ENCODE measurements around the gene AHRR. TPM values are rescaled to one million over a fixed set of nuclear protein-coding genes. Genes with fewer than 3 reads are reported as not detected.

AHRR gene
- total RNA-seq, 1 experiment from 2014 or later: 2.2 TPM

GRCh38 chr5:307306-307705 lies 14.2 kb upstream of the AHRR start:
- Mint-ChIP-seq H3K27ac (peak overlapping the region in 2 of 3 experiments; percentile 58 to 76; a peak in 2 of 7 replicates), H3K36me3 (ENCODE audit: insufficient read depth in 1 of 3, low read depth in 3 of 3) (peaks cover 2 to 31% (median 19%) of the 10 kb centered on the region in 3 experiments; a peak in 6 of 7 replicates), H3K9me3 (no peaks in the 10 kb centered on the region), H3K4me1 (peaks cover 11 to 24% of the 10 kb centered on the region in 2 experiments), H3K27me3 (ENCODE audit: low read depth) (no peaks in the 10 kb centered on the region), H3K4me3 (no peak overlapping the region)
- H3K4me1 ChIP-seq (ENCODE audit: insufficient read depth, low read length): no peaks in the 10 kb centered on the region
- H3K27ac ChIP-seq (ENCODE audit: insufficient read length, low read depth, low read length): no peak overlapping the region
- H2BK12ac ChIP-seq (ENCODE audit: insufficient read length, low read depth, low read length): no peak overlapping the region
- H3K79me2 ChIP-seq (ENCODE audit: insufficient read depth, low read length): no peaks in the 10 kb centered on the region; the same call in 1 of the 2 replicates
- no peak for TF ChIP-seq CTCF (conservative IDR thresholded peaks at IDR 0.05)
- H3K79me1 ChIP-seq (ENCODE audit: insufficient read depth, low read depth, low read length, poor library complexity, severe bottlenecking): no peaks in the 10 kb centered on the region
- no peak overlapping the region for H2BK5ac ChIP-seq (ENCODE audit: insufficient read length, low read length)
- no peak overlapping the region for H3K4ac ChIP-seq (ENCODE audit: low read depth, low read length)
- no peak overlapping the region for H4K5ac ChIP-seq (ENCODE audit: insufficient read length, low read depth, low read length)
- H3K18ac ChIP-seq (ENCODE audit: insufficient read length, low read depth, low read length): no peak overlapping the region
- H4K8ac ChIP-seq (replicated peaks; ENCODE audit: insufficient read length, low read depth, low read length): no peak overlapping the region
- H2AFZ ChIP-seq (ENCODE audit: low read length): no peak overlapping the region
- no peak overlapping the region for H4K91ac ChIP-seq (ENCODE audit: insufficient read length, low read depth, low read length)
- H3K4me2 ChIP-seq (ENCODE audit: insufficient read depth, insufficient read length, low read length): no peak overlapping the region
- no peak overlapping the region for H2BK20ac ChIP-seq (ENCODE audit: low read depth, low read length, poor library complexity, severe bottlenecking)
- H3K9ac ChIP-seq (ENCODE audit: extremely low read depth, insufficient read length, low read length): no peak overlapping the region
- H3K23me2 ChIP-seq (ENCODE audit: insufficient read length, low read depth, low read length, poor library complexity, severe bottlenecking): no peaks in the 10 kb centered on the region
- no peak for DNase-seq
- no peak overlapping the region for H2BK15ac ChIP-seq (ENCODE audit: low read depth, low read length)
- no peak overlapping the region for H3T11ph ChIP-seq (ENCODE audit: low read length)
- H2AK5ac ChIP-seq (ENCODE audit: insufficient read length, low read length): no peak overlapping the region
- no peaks in the 10 kb centered on the region for H3K27me3 ChIP-seq (ENCODE audit: insufficient read depth, low read length)
- H3K14ac ChIP-seq (ENCODE audit: insufficient read depth, low read length): no peak overlapping the region
- WGBS (ENCODE audit: extremely low coverage, insufficient read length, low lambda C conversion rate): no CpG with 5 or more reads among the region's 26 CpGs
- H4K20me1 ChIP-seq (ENCODE audit: control insufficient read depth, insufficient read depth, insufficient read length): no peaks in the 10 kb centered on the region
- H3K23ac ChIP-seq (ENCODE audit: insufficient read length, low read depth, low read length): no peak overlapping the region
- H2BK120ac ChIP-seq (ENCODE audit: low read depth, low read length, poor library complexity, severe bottlenecking): no peak overlapping the region
- H3K9me3 ChIP-seq (ENCODE audit: control insufficient read depth, low read depth, low read length): no peaks in the 10 kb centered on the region
- H3K56ac ChIP-seq (ENCODE audit: insufficient read length, low read depth, low read length): no peak overlapping the region
